CD4-positive, alpha-beta T cell treated with Interleukin-1 beta for 1 hour (primary cell): ENCODE measurements around the gene ABHD2.
A peak's percentile ranks its signal among the peaks of the same experiment; 100 is the strongest.

Experiments used
- DNase-seq, 2 donors: peaks; one replicate each; pipeline ENCODE4 v3.0.0-alpha.2; 2020 to 2022

Gene ABHD2, protein sequence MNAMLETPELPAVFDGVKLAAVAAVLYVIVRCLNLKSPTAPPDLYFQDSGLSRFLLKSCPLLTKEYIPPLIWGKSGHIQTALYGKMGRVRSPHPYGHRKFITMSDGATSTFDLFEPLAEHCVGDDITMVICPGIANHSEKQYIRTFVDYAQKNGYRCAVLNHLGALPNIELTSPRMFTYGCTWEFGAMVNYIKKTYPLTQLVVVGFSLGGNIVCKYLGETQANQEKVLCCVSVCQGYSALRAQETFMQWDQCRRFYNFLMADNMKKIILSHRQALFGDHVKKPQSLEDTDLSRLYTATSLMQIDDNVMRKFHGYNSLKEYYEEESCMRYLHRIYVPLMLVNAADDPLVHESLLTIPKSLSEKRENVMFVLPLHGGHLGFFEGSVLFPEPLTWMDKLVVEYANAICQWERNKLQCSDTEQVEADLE

DNA sequence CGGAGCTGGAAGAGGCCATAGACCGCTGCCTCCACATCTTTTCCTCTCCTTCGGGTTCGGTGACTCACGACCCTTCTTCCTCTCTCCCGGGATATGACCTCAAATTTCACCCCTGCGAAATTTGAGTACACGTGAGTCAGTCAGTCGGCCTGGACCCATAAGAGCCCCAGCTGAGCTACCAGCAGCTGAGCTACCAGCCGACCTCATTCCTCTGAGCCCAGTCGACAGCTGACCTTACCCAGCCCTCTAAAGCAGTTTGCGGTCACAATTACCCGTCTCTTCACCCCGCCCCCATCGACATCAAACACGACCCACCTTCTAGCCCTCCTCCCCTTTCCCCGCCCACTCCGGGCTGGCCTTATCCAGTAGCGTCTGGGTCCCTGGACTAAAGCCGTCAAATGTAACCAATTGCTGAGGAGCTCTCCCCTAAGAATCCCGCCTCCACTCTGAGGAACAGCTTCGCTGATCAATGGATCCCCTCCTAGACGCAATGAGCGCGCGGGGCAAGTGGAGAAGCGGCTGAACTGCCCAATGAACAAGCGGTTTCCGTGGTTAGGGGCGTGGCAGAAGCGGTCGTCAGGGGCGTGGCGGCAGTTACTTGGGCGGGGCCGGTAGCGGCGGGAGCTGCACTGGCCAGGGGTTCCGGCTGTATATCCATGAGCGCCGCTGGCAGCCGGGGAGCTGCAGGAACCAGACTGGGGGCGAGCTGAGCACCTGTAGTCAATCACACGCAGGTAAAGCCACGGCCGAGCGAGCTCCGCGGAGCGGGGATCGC lies at the start of gene ABHD2:
TSS of gene ABHD2 (plus strand) at position 627 of the 775 bp plus-strand sequence. CDS start 27,872 bp downstream, outside the sequence.
- peak; percentile 99 for DNase-seq

DNA sequence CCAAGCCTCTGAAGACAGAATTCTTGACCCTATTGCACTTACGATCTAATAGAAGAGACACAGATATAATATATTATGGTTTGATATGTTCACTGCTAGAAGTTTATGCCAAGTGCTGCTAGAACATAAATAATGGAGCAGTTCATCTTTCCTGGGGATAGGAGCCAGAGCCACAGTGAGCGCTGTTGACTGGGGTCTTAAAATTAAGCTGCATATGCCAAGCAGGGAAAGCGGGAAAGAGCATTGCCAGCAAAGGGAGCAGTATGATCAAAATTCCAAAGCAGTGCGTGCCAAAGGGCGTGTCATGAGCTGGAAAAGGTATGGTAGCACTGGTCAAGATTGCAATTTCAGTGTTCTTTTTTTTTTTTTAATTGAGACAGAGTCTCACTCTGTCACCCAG lies 49.1 kb upstream of the ABHD2 start:
- DNase-seq: no peak

DNA sequence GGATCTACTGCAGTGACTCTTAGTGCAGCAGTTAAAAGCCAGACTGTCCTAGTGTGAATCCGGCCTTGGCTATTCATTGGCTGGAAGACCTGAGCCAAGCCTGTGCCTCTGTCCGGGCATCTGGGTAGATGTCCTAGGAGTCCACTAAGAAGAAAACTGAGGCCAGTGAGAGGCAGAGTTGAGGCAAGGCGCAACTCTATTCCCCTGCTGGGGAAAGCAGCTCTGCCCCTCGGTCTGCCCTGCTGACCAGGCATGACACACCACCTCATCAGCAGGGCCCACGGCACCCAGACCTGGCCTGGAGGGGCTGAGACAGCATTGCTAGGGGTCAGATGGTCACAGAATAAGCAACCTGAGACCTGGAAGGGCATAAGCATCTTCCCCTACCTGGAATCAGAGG lies 46.7 kb upstream of the ABHD2 start:
- DNase-seq: no peak

DNA sequence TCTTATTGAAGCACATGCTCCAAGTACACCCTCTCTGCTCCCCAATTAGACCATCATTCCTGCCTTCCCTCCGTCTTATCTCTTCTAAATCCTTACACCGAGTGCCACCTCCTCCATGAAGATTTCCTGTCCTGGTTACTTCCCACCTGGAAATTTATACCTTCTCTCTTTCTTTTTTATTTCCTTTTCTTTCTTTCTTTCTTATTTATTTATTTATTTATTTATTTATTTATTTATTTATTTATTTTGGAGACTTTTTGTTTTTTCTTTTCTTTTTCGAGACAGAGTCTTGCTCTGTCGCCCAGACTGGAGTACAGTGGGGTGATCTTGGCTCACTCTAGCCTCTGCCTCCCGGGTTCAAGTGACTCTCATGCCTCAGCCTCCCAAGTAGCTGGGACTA lies 45.9 kb upstream of the ABHD2 start:
- DNase-seq: no peak

DNA sequence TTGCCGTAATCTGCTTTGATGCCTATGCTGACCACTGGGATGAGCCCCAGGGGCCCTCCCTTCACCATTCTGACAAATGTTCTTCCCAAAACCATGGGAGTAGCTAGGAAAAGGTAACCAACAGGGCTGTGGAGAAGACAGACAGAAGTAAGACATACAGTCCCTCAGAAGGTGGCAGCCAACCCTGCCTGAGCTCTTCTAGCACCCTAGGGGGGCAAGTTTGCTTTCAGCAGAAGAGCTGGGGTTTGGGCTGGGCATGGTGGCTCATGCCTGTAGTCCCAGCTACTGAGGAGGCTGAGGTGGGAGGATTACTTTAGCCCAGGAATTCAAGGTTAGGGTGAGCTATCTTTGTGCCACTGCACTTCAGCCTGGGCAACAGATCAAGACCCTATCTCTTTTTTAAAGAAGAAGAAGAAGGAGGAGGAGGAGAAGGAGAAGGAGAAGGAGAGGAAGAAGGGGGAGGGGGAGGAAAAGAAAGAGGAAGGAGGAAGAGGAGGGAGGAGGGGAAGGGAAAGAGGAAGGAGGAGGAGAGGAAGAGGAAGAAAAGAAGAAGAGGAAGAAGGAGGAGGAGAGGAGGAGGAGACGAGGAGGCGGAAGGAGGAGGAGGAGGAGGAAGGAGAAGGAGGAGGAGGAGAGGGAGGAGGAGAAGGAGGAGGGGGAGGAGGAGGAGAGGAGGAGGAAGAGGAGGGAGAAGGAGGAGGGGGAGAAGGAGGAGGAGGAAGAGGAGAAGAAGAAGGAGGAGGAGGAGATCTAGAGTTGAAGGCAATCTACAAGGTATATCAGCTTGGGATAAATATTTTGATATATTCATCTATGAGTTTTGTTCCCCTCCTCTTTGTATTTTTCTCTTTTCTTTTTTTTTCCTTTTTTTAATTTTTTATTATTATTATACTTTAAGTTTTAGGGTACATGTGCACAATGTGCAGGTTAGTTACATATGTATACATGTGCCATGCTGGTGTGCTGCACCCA lies 44.9 kb upstream of the ABHD2 start:
- no peak for DNase-seq

DNA sequence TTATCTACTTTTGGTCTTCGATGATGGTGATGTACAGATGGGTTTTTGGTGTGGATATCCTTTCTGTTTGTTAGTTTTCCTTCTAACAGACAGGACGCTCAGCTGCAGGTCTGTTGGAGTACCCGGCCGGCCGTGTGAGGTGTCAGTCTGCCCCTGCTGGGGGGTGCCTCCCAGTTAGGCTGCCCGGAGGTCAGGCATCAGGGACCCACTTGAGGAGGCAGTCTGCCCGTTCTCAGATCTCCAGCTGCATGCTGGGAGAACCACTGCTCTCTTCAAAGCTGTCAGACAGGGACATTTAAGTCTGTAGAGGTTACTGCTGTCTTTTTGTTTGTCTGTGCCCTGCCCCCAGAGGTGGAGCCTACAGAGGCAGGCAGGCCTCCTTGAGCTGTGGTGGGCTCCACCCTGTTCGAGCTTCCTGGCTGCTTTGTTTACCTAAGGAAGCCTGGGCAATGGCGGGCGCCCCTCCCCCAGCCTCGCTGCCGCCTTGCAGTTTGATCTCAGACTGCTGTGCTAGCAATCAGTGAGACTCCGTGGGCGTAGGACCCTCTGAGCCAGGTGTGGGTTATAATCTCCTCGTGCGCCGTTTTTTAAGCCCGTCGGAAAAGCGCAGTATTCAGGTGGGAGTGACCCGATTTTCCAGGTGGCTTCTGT lies 39.1 kb upstream of the ABHD2 start:
- peak in 1 of 2 donors; percentile 22 for DNase-seq

DNA sequence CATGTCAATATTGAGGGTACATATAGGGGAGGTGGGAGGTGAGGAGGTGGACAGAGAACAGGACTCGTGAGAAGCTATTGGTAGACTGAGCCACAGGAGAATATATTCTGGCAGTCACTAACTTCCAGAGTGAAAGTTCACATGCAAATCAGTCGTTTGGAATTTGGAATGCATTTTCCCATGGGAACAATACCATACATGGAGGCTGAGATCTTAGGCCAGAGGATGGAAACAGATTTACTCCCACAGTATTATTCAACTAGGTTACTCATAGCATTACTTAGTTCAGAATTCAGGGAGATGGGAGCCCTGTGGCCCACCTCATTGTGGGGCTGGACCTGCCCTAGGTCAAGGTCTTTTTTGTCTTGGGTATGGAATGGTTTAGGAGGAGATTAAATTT lies 36.4 kb upstream of the ABHD2 start:
- no peak for DNase-seq

DNA sequence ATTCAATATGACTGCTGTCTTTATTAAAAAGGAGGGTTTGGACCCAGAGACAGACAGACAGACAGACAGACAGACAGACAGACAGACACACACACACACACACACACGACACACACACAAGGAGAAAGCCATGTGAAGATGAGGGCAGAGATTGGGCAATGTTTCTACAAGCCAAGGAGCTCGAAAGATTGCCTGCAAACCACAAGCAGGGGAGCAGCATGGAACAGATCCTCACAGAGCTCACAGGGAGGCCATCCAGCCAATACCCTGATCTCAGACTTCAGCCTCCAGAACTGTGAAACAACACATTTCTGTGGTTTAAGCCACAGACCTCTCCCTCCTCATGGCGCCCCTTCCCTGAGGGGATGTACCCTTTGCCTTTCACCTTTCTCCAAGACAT lies 35.8 kb upstream of the ABHD2 start:
- DNase-seq: no peak

DNA sequence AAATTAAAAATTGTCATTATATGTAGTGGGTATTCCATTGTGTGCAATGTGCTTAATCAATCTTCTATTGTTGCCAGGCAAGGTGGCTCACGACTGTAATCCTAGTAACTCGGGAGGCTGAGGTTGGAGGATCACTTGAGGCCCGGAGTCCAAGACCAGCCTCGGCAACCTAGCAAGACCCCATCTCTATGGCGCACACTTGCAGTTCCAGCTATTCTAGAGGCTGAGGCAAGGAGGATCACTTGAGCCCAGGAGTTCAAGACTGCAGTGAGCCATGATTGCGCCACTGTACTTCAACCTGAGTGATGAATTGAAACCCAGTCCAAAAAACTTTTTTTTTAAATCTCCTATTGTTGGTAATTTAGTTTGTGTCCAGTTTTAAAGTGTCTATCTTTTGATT lies 33.4 kb upstream of the ABHD2 start:
- DNase-seq: no peak

DNA sequence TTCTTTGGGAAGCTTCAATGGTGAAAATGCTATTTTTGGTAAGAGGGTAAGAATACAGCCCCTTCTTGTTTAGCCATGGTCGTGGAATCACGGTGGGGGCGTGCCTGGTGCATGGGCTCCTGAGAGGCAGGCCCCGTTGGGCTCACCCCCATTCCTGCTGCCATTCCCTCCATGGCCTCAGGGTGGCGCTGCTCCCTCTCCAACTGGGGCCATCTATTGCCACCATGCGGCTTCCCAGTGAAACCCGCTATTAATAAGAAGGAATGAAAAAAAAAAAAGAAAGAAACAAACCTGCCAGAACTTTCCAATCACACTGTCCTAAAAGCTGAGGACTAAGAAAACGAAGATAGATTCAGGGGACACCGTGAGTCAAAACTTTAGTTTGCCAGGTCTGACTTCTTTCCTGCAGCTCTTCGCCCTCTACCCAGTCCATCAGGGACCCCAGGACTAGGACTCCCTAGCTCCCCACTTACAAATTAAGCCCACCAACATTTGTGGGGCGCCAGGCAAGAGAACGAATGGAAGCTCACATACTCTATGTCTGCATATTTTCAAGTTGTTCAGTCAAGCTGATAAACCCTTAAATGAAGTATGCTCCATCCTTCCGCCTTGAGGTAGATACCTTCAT lies 30.6 kb upstream of the ABHD2 start:
- peak; percentile 76 to 85 for DNase-seq

DNA sequence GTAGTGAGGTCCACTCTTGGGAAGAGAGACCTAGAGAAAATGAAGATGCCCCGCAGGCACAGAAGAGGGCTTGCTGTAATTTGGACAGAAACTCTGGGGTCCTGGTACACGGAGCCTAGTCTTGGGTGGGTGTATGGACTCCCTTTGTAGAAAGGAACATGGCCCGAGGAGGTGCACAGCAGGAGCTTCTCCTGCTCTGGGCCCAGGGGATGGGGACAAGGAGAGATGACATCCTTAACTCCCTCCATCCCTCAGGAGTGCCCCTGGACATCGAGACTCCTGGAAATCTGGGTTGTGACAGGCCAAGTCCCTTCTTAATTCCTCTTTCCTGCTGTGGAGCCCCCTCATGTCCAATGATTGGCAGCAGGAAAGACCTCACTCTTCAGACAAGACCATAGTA lies 29.9 kb upstream of the ABHD2 start:
- no peak for DNase-seq

DNA sequence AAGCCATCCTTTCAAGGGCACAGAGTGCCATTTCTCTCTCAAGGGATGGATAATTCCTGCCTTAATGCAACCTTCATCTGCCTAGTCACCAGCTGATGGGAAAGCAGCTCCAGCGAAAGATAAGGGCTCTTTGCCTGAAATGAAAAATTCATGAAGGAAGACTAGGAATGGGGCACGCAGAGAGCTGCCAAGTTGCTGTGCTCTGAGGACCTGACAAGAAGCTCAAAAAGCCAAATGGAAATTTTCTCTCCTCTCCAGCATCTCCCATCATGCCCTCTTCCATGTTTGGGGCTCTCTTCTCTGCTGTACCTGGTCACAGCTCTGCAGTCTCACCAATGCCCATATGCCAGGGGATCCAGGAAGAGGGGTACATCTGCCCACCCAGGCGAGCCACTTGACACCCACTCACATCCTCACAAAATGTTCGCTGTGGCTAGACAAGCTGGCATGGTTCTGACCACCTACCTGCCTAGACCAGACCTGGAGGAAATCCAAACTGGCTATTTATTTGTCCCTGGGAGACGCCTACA lies 29.3 kb upstream of the ABHD2 start:
- no peak for DNase-seq

DNA sequence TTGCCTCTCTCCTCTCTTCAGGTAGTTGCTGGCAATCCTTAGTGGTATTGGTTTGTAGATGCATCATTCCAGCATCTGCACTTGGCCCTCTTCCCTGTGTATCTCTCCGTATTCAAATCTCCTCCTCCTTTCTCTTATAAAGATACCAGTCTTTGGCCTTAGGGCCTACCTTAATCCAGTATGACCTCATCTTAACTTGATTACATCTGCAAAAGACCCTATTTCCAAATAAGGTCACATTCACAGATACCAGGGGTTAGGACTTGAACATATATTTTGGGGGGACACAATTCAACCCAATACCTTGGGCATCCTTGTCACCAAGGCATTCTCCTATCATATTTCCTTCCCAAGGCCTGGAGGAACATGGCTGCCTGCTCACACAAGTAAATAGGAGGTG lies 22.0 kb upstream of the ABHD2 start:
- no peak for DNase-seq

DNA sequence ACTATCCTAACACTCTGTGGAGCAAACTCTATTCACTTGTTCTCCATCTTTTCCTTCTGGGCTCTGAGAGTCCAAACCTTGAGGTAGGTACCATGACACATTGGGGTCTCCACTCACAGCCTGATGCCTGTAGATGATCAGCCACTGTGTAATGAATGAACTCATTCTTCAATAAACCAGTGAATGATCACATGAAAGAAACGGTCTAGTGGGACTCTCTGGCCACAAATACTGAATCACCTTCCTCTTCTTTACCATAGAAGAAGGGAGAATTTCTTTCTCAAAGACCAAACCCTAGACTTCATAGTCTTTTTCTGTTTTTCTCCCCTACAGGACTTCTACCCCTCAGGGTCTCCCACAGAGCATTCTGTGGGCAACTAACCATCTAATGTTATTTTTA lies 20.5 kb upstream of the ABHD2 start:
- no peak for DNase-seq

DNA sequence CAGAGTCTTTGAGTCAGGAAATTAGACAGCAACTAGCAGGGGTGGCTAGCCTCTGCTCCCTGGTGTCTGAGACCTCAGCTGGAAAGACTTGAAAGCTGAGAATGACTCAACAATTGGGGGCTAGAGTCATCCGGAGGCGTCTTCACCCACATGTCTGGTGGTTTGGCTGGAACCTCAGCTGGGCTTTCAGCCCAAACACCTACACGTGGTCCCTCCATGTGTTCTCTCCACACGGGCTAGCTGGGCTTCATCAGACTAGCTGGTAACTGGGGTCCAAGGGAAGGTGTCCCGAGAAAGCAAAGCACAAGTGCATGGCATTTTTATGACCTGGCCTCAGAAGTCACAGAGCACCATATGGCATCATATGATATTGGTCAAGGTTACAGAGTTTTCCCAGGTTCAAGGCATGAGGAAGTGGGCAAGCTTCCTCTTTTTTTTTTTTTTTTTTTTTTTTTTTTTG lies 19.9 kb upstream of the ABHD2 start:
- peak in 1 of 2 donors; percentile 3 for DNase-seq

DNA sequence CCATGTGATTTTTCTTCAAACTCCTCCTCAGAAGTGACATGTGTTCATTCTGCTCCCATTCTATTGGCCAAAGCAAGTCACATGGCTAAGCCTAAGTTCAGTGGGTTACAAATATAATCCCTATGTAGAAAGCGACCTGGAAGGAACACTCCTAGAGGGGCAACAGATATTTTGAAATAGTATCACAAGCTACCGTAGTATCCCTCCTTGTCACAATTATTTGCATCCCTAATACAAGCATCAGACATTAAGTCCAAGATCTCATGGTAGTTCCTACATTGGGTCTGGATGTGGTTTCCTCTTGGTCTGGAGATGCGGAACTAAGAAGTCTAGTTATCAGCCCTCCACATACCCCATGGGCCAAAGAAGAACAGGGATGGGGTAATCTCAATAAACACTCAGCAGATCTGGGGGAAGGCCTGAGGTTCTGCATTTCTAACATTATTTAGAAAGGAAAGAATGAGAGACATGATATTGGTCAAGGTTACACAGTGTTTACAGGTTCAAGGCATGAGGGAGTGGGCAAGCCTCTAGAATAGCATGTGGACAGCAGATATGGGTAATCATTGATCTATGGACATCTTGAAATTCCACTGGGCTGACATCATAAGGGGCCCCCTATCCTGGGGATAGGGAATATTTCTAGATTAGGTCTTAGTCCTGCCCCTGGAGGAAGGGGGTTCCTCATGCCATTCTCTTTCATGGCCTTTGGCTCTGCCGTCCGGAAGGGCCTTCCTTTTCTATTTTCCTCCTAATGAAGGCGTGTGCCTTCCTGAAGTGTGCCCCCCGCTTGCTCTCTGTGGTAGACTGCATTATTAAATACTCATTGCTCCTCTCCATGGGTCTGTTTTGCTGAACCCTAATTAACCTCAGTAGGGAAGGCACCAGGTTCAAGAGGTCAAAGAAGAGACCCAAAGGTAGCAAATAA lies 17.8 kb upstream of the ABHD2 start:
- DNase-seq: peak in 1 of 2 donors; percentile 25

DNA sequence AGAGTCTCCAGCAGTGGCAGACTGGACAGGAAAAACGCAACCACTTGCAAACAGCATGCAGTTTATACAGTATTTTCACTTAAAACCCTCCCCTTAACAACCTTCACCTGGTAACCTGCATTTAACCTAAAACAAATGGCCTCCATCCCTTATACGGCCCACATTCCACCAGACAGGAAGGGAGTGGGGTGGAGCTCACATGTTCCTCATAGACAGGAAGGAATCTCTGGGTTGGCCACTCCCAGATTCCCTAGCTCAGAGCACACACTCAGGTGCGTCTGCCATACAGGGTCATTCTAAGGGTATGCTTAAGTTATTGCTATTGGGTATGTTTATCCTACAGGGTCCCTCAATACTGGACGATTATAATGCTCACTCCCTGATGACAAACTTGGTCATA lies 16.8 kb upstream of the ABHD2 start:
- DNase-seq: no peak

DNA sequence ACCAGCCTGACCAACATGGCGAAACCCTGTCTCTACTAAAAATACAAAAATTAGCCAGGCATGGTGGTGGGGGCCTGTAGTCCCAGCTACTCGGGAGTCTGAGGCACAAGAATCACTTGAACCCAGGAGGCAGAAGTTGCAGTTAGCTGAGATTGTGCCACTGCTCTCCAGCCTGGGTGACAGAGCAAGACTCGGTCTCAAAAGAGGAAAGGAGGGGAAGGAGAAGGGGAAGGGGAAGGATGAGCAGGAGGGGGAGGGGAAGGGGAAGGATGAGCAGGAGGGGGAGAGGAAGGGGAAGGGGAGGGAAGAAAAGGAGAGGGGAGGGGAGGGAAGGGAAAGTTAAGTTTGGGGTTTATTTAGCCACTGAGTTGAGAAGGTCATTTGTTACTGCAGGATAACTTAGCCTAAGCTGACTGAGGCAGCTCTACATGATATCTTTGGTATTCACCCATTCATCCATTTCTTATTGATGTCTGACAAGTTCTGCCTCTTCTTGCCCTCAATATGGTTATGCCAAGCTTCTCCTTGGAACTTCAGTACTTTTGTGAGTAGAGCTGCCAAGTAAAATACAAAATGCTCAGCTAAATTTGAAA lies 15.9 kb upstream of the ABHD2 start:
- peak in 1 of 2 donors; percentile 4 for DNase-seq

DNA sequence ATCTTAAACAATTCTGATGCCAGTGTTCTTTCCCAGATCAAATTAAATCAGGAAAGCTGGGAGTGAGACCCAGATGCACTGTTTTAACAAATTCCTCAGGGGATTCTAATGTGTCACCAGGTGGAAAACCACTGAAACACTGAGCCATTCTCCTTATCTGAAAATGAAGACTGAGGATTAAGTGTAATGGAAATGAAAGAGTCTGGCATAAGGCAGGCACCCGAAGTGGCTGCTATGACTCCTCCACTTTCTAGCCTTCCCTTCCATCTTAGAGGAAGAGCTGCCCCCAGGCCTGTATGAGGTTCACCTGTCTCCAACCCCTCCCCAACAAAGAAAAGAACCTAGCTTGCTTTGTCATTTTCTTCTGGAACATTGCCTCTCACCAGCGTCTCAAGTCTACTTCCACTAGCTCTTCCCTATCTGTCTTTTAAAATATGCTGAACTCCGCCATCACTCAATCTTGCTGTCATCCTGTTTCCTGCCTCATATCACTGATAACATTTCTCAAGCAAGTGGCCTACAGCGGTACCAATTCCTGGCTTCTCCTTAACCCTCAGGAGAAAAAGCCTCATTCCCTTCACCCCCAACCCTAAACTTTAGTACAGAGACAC lies 13.7 kb upstream of the ABHD2 start:
- no peak for DNase-seq
